Measurements from ENCODE around the gene RING1.

DNA sequence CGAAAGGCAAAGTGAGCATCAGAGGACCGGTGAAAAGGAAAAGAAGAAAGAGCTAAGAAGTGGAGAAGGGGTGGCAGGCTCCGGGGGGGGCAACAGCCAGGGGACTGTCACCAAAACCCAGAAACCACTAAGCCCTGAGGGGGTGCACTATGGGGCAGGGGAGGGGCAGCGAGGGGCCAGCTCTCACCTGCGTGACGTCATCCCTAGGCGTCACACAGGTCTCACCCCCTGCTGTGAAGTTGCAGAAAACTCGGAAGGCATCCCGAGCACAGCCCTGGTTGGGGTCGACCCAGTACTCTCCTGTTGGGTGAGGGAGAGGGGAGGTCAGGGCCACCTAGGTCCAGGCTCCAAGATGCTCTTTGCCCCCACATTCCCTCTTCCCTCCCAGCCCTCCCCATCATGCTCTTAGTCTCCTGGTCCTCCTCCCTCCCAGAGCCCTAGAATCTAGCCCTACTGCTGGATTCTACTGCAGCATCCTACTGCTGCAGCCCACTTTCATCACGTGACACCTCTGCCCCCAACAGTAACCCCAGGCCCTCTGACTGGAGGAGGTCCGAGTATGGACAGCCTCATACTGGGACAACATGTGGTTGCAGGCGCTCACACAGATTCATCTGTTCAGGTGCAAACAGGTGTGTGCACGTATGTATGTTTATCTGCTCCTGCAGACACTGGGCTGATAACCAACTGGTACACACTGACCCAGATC lies 43.5 kb upstream of the RING1 start:
- TF ChIP-seq EZH2 (IDR thresholded peaks at IDR 0.05; ENCODE audit: insufficient read depth, low read length), result no peak
- TF ChIP-seq, protein P1, sequence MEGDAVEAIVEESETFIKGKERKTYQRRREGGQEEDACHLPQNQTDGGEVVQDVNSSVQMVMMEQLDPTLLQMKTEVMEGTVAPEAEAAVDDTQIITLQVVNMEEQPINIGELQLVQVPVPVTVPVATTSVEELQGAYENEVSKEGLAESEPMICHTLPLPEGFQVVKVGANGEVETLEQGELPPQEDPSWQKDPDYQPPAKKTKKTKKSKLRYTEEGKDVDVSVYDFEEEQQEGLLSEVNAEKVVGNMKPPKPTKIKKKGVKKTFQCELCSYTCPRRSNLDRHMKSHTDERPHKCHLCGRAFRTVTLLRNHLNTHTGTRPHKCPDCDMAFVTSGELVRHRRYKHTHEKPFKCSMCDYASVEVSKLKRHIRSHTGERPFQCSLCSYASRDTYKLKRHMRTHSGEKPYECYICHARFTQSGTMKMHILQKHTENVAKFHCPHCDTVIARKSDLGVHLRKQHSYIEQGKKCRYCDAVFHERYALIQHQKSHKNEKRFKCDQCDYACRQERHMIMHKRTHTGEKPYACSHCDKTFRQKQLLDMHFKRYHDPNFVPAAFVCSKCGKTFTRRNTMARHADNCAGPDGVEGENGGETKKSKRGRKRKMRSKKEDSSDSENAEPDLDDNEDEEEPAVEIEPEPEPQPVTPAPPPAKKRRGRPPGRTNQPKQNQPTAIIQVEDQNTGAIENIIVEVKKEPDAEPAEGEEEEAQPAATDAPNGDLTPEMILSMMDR (IDR thresholded peaks at IDR 0.05; ENCODE audit: insufficient read depth, low read depth, low read length), result no peak

Measured in astrocyte (in vitro differentiated cells and primary cell).